ENCODE measurements around the gene CIRBP.

Gene CIRBP

DNA sequence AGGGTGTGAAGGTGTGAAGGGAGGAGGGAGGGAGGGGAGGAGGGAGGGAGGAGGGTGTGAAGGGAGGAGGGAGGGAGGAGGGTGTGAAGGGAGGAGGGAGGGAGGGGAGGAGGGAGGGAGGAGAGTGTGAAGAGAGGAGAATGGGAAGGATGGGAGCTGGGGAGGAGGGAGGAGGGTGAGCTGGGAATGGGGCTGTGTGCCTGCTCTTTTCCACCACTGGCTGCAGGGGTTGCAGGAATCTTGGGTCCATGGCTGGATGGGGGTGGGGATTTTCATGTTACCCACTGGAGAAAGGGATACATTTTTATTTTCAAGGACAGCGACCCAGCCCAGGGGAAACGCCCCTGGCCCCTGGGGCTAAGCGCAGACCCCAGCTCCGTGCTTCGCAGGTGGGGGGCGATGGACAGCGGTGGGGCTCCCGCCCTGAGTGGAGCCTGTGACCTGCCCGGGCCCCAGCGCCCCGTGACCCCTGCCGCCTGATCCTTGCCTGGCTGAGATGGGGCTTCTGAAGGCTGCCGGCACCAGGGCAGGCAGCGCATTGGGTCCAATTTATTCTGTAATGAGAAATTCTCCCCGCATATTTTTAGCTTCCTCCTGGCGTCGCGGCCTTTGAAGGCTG, 13.6 kb downstream of the CIRBP start:
- DNase-seq, result no peak

- DNase-seq, result no peak
These were observed 14.2 kb downstream of the CIRBP start for GRCh38 chr19:1283207-1283916.

GRCh38 chr19:1283917-1284292, 14.8 kb downstream of the CIRBP start:
- no peak for DNase-seq

GRCh38 chr19:1284293-1284978, 15.3 kb downstream of the CIRBP start:
- DNase-seq, result no peak

GRCh38 chr19:1284979-1285736, 16.0 kb downstream of the CIRBP start:
- no peak for DNase-seq

DNA sequence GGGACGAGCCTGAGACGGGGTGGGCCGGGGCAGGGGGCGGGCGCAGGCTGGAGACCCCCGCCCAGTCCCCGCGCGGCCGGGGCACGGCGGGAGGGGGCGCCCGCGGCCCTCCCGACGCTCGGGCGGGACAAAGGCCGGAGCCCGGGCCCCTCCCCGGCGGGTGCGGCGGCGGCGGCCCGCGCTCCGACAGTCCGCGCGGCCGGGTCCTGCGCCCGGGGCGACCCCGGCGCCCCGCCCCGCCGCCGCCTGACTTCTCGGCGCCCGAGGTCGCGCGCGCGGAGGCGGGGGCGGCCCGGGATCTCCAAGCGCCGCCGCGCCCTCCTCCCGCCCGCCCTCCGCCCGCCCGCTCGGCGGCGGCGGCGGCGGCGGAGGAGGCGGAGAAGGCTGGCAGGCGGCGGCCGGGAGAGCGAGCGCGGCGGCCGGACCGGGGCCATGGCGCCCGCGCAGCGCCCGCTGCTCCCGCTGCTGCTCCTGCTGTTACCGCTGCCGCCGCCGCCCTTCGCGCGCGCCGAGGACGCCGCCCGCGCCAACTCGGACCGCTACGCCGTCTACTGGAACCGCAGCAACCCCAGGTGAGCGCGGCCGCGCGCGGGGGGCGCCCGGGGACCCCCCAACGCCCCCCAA, 16.7 kb downstream of the CIRBP start, which contains the start of gene EFNA2:
Gene EFNA2 (plus strand): TSS at position 137 of the 624 bp plus-strand sequence. CDS start 296 bp downstream, at position 433.
- DNase-seq, result no peak

- DNase-seq, result no peak
These were observed 17.6 kb downstream of the CIRBP start for GRCh38 chr19:1286487-1287353.

DNA sequence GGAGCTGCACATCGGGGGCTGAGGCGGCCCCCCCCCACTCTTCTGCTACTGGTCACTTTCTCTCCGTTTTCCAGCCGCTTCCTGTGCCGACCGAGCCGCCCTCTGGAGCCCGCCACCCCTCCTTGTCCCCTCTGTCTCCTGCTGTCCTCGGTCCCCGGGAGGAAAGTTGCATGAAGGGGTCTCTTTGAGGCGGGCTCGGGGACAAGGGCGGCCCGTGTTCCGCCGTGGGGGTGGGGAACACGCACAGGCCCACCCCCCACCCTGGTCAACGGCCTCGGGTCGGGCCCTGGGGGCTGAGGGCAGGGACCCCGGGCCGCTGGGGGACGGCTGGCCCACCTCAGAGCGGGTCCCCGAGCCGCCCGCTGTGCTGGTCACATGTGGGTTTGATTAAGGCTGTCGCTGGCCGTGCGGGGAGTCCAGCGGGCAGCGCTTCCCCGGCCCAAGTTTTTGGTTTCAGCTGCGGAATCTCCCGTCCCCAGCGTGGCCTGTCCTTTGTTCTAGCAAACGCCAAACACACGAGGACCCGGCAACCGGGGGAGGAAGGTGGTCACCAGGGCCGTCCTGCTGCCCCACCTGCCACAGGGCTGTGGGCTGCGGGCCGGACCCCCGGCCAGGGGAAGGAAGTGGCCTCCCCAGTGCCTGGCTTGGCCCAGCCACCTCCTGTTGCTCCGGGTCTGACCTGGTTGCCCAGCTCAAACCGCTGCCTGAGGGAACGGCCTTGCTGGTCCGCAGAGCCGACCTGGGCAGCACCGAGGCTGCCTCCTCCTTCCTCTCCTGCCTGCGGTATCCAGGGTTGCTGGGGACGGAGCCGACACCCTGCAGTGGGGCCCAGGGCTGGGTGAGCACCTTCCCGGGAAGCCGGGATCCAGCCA, 18.5 kb downstream of the CIRBP start:
- DNase-seq, result no peak

- DNase-seq, result no peak
These were observed 19.1 kb downstream of the CIRBP start for GRCh38 chr19:1288226-1288612.

DNA sequence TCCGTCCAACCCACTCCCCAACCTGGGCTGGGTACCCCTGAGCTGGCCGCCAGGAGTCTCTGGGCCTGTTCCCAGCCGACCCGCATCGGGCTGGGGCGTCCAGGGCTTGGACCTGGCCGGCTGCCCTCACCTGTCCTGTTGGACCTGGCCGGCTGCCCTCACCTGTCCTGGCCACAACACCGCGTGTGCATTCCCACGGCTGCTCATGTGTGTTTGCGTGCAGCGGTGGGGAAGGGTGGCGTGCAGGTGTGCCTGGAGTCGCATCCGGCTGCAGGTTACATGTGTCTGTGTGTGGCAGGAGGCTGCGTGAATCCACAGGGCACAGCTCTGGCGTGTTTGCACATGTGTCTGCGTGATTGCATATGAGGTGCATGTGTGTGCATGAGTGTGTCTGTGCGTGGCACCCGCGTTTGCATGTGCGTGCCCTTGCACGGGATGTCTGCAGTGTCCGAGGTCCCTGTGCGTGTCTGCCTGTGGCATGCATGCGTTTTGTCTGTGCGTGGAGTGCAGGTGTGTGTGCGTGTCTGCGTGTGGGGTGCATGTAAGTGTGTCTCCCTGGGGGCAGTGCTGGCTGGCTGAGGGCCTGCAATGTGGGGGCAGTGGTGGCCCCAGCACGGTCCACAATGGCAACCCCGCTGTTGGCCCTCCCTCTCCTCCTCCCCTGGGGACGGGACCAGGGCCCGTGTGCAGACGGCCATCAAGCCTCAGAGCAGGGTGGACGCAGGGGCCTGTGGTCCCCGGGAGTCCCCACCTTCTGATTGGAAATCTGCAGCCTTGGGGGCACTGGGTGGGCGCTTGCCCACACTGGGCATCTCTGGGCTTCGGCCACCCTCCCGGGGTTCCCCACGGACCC, 19.9 kb downstream of the CIRBP start:
- DNase-seq, result no peak

DNA sequence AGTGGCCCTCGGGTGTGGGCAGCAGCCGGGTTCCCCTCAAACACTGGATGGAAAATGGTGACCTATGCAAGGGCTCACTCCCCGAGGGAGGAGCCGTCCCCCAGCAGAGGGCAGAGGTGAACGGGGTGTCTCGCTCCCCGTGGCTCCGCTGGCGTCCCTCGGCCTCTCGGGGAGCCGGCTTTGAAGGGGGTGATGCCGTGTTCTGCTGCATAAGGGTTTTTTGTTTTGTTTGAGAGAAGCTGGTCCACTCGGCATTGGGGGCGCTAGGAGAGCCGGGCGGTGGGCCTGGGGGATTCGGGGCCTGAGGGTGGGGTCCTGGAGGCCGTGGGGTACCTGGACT, 20.5 kb downstream of the CIRBP start:
- no peak for DNase-seq

DNA sequence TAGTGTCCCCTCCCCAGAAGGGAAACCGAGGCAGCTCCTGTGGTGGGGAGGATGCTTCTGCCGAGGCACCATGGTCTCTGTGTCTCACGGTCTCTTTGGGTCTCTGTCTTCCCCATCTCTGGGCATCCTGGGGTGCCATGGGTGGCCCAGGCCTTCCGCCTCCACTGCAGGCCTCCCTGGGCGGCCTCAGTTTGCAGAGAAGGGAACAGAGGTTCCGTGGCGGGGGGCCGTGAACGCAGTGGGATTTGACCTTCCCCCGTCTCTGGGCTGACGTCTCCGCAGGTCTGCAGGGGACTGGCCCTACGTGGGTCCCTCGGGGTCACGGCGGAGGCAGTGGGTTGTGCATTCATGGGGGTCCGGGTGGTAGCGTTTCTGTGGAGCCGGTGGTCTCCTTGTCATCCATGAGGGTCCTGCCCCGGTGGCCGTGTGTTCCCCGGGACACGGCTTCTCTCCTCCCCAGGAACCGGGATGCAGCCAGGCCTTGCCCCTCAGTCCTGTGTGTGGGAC, 21.1 kb downstream of the CIRBP start:
- DNase-seq, result no peak

GRCh38 chr19:1290703-1291651, 21.8 kb downstream of the CIRBP start:
- DNase-seq, result no peak

DNA sequence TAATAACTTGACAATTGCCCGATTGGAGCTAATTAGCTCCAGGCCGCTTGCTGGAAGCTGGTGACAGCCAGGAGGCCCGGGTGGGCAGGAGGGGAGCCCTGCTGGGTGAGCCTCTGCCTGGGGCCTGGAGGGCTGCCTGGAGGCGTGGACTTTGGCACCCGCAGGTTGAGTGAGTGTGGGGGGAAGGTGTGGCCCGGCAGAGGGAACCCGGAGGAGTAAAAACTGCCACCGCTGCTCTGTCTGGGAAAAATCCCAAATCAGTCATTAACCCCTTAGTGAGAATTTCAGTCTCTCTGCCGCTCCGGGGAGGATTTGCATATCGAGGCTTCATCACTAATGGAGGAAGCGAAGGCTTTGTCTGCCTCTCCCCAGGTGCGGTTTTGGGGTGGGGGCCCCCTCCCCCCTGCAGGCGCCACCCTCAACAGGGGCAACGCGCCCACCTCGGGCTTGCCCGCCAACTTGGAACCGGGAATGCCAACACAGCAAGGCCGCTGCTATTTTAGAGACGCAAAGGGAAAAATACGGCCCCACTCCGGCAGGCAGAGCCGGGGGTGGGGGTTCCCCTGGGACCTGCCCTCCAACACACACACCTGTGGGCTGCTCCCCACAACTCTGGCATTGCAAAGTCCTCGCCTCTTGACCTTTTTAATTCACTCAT, 22.8 kb downstream of the CIRBP start:
- no peak for DNase-seq

GRCh38 chr19:1292419-1293151, 23.5 kb downstream of the CIRBP start:
- no peak for DNase-seq

DNA sequence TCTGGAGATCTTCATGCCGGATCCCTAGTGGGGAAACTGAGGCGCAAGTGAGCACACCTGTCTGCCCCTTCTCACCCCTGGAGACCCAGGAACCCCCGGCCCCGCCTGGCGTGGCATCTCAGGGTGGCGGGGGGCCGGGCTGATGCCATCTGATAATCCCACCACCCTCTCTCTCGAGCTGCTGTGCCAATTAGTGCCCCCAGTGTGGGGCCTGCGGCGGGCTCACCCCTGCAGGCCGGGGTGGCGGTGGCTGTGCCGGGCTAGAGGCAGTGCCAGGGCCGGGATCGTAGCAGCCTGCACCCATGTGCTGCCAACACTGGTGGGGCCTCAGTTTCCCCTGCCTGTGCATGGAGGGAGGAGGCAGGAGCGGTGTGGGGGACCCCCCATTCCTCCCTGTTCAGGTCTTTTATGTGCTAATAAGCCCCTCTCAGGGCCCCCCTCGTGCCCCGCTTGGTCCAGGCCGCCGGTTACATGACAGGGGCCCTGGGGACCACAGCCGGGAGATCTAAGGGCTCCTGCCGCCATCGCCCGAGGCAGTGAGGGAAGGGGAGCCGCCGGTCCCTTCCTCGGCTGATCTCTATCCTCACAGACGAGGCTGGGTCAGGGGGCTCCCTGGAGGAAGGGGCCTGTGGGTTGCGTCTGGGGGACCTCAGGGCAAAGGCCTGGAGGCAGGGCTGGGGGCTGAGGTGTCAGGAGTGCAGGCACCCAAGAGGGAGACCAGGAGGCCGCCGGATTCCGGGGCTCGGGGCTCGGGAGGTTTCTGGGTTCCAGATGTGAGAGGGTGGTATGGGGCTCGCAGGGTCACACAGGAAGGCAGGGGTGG, 24.9 kb downstream of the CIRBP start:
- DNase-seq, result no peak
